OCI-LY3 (cell line): ENCODE results near the gene ZPLD1.

Experiments
- H2AFZ ChIP-seq: fragments of 200-600, 300-600 bp; shearing (Covaris generic); 2 replicates; pipeline ENCODE4 v1.6.0; 2014; ENCODE audit warnings: antibody characterized with exemption, low read depth, low read length
- H3K27ac ChIP-seq: fragments of 200-600, 300-600 bp; sonication (generic); 2 replicates; pipeline ENCODE4 v1.5.1; 2014; ENCODE audit warnings: mild to moderate bottlenecking, low read length, moderate library complexity, mixed read lengths
- H3K27me3 ChIP-seq: fragments of 200-600, 300-600 bp; sonication (generic); 2 replicates; pipeline ENCODE4 v1.6.1; 2014; ENCODE audit warnings: low read depth, low read length, mixed read lengths
- H3K36me3 ChIP-seq: fragments of 200-600, 300-600 bp; sonication (generic); replicated peaks from 2 replicates; pipeline ENCODE3; 2014; ENCODE audit warnings: low read depth, low read length, mixed read lengths
- H3K4me1 ChIP-seq: fragments of 300-600, 200-600 bp; sonication (generic); 2 replicates; pipeline ENCODE4 v1.6.1; 2014; ENCODE audit warnings: low read length, mixed read lengths
- H3K4me2 ChIP-seq: fragments of 200-600, 300-600 bp; sonication (generic); 2 replicates; pipeline ENCODE4 v1.6.1; 2014; ENCODE audit warnings: low read length, mixed read lengths
- H3K4me3 ChIP-seq: fragments of 300-600, 200-600 bp; sonication (generic); 2 replicates; pipeline ENCODE4 v1.5.1; 2014; ENCODE audit warnings: antibody characterized with exemption, mild to moderate bottlenecking, low read length, moderate library complexity
- H3K79me2 ChIP-seq: fragments of 300-600, 200-600 bp; shearing (Covaris generic); 2 replicates; pipeline ENCODE4 v1.6.1; 2014; ENCODE audit warnings: mild to moderate bottlenecking, low read length, mixed read lengths
- H3K9ac ChIP-seq: fragments of 300-600, 200-600 bp; shearing (Covaris generic); 2 replicates; pipeline ENCODE4 v1.6.0; 2014; ENCODE audit warnings: mild to moderate bottlenecking, low read length, moderate library complexity
- H3K9me3 ChIP-seq: fragments of 200-600, 300-600 bp; shearing (Covaris generic); 2 replicates; pipeline ENCODE4 v1.6.1; 2014; ENCODE audit warnings: low read length, mixed read lengths; ENCODE audit not compliant: insufficient read depth
- H4K20me1 ChIP-seq: fragments of 200-600, 300-600 bp; sonication (generic); 2 replicates; pipeline ENCODE4 v1.6.1; 2016; ENCODE audit warnings: low read length, mixed read lengths; ENCODE audit not compliant: insufficient read depth
- CTCF ChIP-seq: fragments of 200-600, 300-600 bp; sonication (generic); IDR thresholded peaks from 2 replicates; pipeline ENCODE4 v1.5.1; 2014; ENCODE audit warnings: antibody characterized with exemption, low read length, low read depth
- EZH2phosphoT487 ChIP-seq: fragments of 200-600 bp; shearing (Covaris generic); IDR thresholded peaks from 2 replicates; pipeline ENCODE4 v1.6.1; 2018; ENCODE audit warnings: antibody characterized with exemption, mixed run types, low read depth

The ZPLD1 gene

GRCh38 chr3:102485701-102486100 lies 50.9 kb downstream of the ZPLD1 start:
- TF ChIP-seq CTCF (no peak), EZH2phosphoT487 (no peak)
- H3K9me3 ChIP-seq = no peaks in the 10 kb centered on the region
- no peak overlapping the region for H3K4me2 ChIP-seq
- no peaks in the 10 kb centered on the region for H3K4me1 ChIP-seq
- no peaks in the 10 kb centered on the region for H4K20me1 ChIP-seq
- H3K79me2 ChIP-seq = no peaks in the 10 kb centered on the region
- H3K36me3 ChIP-seq = no peaks in the 10 kb centered on the region
- no peak overlapping the region for H3K4me3 ChIP-seq
- no peak overlapping the region for H2AFZ ChIP-seq
- no peak overlapping the region for H3K27ac ChIP-seq
- H3K9ac ChIP-seq = no peak overlapping the region
- no peaks in the 10 kb centered on the region for H3K27me3 ChIP-seq

- TF ChIP-seq EZH2phosphoT487 (no peak), CTCF (no peak)
- no peaks in the 10 kb centered on the region for H3K4me1 ChIP-seq
- H3K79me2 ChIP-seq = no peaks in the 10 kb centered on the region
Measured at GRCh38 chr3:102488331-102488730, 53.5 kb downstream of the ZPLD1 start.

GRCh38 chr3:102492300-102492699 lies 57.5 kb downstream of the ZPLD1 start:
- Histone ChIP-seq H3K36me3 (no peaks in the 10 kb centered on the region), H3K9me3 (no peaks in the 10 kb centered on the region), H3K4me2 (no peak overlapping the region), H3K27ac (no peak overlapping the region), H3K4me3 (no peak overlapping the region), H3K79me2 (no peaks in the 10 kb centered on the region), H3K9ac (no peak overlapping the region), H2AFZ (no peak overlapping the region), H3K27me3 (no peaks in the 10 kb centered on the region), H3K4me1 (no peaks in the 10 kb centered on the region), H4K20me1 (no peaks in the 10 kb centered on the region)
- TF ChIP-seq CTCF (no peak), EZH2phosphoT487 (no peak)

More at GRCh38 chr3:102488331-102488730, 53.5 kb downstream of the ZPLD1 start:
- no peaks in the 10 kb centered on the region for H3K36me3 ChIP-seq
- no peak overlapping the region for H3K9ac ChIP-seq
- H3K27me3 ChIP-seq = no peaks in the 10 kb centered on the region
- no peak overlapping the region for H3K4me2 ChIP-seq
- H2AFZ ChIP-seq = no peak overlapping the region
- no peaks in the 10 kb centered on the region for H4K20me1 ChIP-seq
- H3K9me3 ChIP-seq = no peaks in the 10 kb centered on the region
- no peak overlapping the region for H3K4me3 ChIP-seq
- H3K27ac ChIP-seq = no peak overlapping the region

GRCh38 chr3:102497571-102497970 lies 62.8 kb downstream of the ZPLD1 start:
- no peaks in the 10 kb centered on the region for H3K9me3 ChIP-seq
- H4K20me1 ChIP-seq = no peaks in the 10 kb centered on the region
- no peak overlapping the region for H3K27ac ChIP-seq
- TF ChIP-seq EZH2phosphoT487 = no peak
- no peak for TF ChIP-seq CTCF
- H2AFZ ChIP-seq = no peak overlapping the region
- no peak overlapping the region for H3K4me2 ChIP-seq
- no peak overlapping the region for H3K9ac ChIP-seq
- H3K4me1 ChIP-seq = no peaks in the 10 kb centered on the region
- H3K27me3 ChIP-seq = no peaks in the 10 kb centered on the region
- no peaks in the 10 kb centered on the region for H3K79me2 ChIP-seq
- no peak overlapping the region for H3K4me3 ChIP-seq
- no peaks in the 10 kb centered on the region for H3K36me3 ChIP-seq
